Measurements from ENCODE around the gene SYNJ2. TPM values are rescaled to one million over a fixed set of nuclear protein-coding genes. Genes with fewer than 3 reads are reported as not detected.

Gene SYNJ2
- total RNA-seq, 1 donor: 19.2 TPM

DNA sequence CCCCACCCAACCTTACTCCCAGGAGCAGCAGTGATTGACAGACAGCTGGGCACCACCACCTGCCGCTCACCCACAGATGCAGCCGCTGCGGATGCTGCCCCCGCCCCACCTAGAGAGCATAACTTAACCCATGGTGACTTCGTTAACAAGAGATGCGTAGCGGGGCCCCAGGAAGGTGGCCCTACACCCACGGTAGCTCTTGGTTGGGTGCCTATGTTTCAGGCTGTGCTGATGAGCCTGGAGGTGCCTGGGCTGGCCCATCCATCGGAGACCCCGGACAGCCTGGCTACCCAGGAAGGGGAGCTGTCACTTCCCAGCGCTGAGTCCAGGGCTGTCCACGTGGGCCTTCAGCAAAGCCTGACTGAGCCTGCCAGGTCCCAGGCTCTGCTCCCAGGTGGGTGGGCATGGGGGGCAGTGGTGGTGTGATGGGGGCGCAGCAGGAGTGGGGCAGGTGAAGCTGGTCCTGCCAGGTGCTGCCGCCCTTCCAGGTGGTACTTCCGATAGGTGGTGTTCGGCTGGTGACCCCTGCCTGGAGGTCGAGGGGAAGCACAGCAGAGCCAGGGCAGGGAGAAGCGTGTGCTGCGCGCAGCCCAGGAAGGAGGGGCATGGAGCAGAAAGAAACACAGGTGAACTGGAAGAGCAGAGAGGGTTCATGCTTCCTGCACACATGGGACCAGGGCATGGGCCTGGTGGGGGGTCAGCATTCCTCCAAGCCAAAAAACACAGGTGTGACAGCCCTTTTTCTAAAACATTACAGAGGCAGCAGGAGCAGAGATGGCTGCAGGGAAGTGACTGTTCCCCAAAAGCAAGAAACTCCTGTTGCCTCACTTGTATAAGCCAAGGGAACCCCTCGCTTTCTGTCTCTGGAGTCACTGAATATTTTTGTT is 56.9 kb downstream of the SYNJ2 start:
- Histone ChIP-seq H3K4me1 (ENCODE audit: insufficient read depth, low read length) (peaks cover 7% of the 10 kb centered on the region), H3K4me3 (ENCODE audit: low read length) (no peak overlapping the region), H3K9me3 (ENCODE audit: low read depth, low read length) (no peaks in the 10 kb centered on the region), H3K27me3 (ENCODE audit: insufficient read depth, low read length) (no peaks in the 10 kb centered on the region)

DNA sequence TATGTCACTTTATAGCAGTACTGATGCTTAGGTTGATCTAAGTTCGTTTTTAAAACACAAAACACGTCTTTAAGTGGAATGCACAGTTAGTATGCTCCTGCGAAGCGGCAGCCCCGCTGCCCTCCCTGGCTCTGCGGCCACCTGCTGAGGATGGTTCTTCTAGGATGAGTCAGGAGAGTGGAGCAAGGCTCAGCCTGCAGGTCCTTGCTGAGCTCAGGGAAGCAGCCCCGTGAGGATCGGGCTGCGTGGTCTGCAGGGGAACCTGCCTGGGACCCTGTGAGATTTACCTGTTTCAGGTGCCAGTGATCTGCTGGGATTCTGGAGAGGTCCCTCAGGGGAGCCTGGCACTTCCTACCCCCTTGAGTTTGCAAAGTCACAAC is 57.5 kb downstream of the SYNJ2 start:
- no peaks in the 10 kb centered on the region for H3K27me3 ChIP-seq (ENCODE audit: insufficient read depth, low read length)
- H3K4me3 ChIP-seq (ENCODE audit: low read length): no peak overlapping the region
- no peaks in the 10 kb centered on the region for H3K9me3 ChIP-seq (ENCODE audit: low read depth, low read length)
- H3K4me1 ChIP-seq (ENCODE audit: insufficient read depth, low read length): peaks cover 7% of the 10 kb centered on the region

DNA sequence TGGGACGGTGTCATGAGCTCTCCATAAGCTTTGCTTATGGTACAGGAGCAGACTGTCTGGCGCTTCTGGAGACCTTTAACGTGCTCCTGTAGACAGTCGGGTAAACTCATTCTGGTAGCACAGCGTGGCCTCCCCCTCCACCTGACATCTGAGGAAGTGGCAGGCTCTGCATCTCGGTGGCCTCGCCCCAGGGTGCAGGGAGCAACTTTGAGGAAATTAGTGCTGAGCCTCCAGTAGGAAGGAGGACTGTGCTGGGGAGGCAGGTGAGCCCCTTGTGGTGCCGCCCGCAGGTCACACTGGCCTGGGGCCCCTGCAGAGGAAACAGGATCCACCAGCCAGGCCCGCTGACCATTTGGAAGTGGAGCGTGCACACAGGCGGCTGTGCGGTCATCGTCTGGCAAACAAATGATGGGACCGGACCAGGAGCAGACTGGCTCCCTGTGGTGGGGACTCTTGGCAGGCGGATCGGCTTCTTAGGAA is 57.9 kb downstream of the SYNJ2 start:
- Histone ChIP-seq H3K4me3 (ENCODE audit: low read length) (no peak overlapping the region), H3K9me3 (ENCODE audit: low read depth, low read length) (no peaks in the 10 kb centered on the region), H3K4me1 (ENCODE audit: insufficient read depth, low read length) (peaks cover 7% of the 10 kb centered on the region), H3K27me3 (ENCODE audit: insufficient read depth, low read length) (no peaks in the 10 kb centered on the region)

DNA sequence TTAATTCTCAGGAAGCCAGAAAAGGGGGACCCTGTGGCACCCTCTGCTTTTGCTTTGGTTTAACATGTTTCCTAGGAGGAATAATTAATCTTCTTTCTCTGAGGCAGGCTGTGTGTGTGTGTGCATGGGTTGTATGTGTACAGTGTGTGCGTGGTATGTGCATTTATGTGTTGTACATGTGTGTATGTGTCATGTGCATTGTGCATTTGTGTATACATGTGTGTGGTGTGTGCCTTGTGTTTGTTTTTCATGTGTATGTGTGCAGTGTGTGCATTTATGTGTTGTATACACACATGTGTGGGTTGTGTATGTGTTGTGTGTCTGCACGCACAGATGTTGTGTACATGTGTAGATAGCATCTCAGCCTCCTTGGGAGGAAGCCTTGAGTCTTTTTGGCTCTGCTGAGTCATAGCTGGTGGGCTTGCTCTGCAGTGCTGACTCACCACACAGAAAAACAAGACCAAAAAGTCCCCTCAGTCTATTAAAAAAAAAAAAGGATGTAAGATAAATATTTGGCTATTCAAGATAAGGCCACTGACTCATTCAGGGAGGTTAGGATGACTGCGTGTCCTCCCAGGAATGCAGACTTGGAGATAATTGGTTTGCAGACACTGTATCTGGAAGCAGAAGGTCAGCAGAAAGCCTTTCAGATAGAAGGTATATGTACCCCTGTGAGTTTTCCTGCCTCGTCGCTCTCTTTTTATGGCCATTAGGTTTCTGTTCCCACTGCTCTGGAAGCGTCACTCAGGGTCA is 58.6 kb downstream of the SYNJ2 start:
- Histone ChIP-seq H3K9me3 (ENCODE audit: low read depth, low read length) (no peaks in the 10 kb centered on the region), H3K27me3 (ENCODE audit: insufficient read depth, low read length) (no peaks in the 10 kb centered on the region), H3K4me3 (ENCODE audit: low read length) (no peak overlapping the region), H3K4me1 (ENCODE audit: insufficient read depth, low read length) (peaks cover 7% of the 10 kb centered on the region)

DNA sequence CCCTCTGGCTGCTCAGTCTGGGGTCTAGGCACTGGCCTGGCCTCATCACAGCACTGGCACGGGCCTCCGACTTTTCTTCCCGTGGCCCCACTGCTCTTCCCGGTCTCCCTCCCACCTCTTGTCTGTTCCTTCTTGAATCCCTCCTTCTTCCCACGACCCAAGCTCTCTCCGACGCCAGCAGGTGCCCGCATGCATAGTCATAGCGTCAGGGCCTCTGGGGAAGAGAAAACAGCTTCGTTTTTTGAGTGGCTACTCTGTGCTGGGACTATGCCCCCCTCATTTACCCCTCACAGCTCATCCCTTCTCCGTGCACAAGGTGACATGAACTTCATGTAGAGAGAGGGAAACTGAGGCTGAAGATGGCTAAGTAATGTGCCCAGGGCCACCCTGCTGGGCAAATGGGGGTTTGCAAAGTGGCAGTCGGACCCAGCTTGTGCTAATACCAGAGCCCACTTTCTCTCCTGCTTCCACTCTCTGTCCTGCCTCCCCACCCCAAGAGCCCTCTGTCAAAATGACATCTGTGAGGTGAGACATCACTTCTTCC is 59.2 kb downstream of the SYNJ2 start:
- Histone ChIP-seq H3K9me3 (ENCODE audit: low read depth, low read length) (no peaks in the 10 kb centered on the region), H3K4me3 (ENCODE audit: low read length) (no peak overlapping the region), H3K27me3 (ENCODE audit: insufficient read depth, low read length) (no peaks in the 10 kb centered on the region), H3K4me1 (ENCODE audit: insufficient read depth, low read length) (peaks cover 7% of the 10 kb centered on the region)

DNA sequence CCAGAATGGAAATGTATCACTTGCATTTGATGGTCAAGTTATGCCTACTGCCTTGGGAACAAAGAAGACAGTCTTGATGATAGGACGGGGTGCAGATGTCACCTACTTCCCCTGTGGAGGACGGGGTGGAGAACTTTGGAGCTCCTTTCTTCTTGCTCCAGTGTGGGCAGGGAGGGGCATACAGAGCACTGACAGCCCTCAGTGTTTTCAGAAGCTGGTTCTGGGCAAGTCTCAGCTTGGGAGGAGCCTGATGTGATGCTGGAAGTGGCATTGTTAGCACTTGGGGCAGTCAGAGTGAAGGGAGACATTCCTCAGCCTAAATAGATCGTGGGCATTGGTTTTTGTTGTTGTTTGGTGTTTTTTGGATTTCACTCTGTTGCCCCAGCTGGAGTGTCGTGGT is 59.7 kb downstream of the SYNJ2 start:
- H3K4me3 ChIP-seq (ENCODE audit: low read length): no peak overlapping the region
- no peaks in the 10 kb centered on the region for H3K9me3 ChIP-seq (ENCODE audit: low read depth, low read length)
- peaks cover 10% of the 10 kb centered on the region for H3K4me1 ChIP-seq (ENCODE audit: insufficient read depth, low read length)
- H3K27me3 ChIP-seq (ENCODE audit: insufficient read depth, low read length): no peaks in the 10 kb centered on the region

DNA sequence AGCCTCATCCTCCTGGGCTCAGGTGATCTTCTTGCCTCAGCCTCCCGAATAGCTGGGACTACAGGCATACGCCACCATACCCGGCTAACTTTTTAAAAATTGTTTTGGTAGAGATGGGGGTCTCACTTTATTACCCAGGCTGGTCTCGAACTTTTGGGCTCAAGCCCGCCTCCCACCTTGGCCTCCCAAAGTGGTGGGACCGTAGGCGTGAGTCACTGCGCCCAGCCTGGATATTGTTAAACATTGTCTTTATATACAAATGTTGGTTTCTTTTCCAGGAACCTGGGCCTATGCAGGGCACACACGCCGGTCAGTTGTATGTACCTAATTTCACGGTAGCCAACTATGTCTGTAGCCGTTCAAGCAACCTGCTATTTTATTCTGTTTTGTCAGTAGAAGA is 60.1 kb downstream of the SYNJ2 start:
- Histone ChIP-seq H3K27me3 (ENCODE audit: insufficient read depth, low read length) (no peaks in the 10 kb centered on the region), H3K4me1 (ENCODE audit: insufficient read depth, low read length) (peaks cover 14% of the 10 kb centered on the region), H3K4me3 (ENCODE audit: low read length) (no peak overlapping the region), H3K9me3 (ENCODE audit: low read depth, low read length) (no peaks in the 10 kb centered on the region)

DNA sequence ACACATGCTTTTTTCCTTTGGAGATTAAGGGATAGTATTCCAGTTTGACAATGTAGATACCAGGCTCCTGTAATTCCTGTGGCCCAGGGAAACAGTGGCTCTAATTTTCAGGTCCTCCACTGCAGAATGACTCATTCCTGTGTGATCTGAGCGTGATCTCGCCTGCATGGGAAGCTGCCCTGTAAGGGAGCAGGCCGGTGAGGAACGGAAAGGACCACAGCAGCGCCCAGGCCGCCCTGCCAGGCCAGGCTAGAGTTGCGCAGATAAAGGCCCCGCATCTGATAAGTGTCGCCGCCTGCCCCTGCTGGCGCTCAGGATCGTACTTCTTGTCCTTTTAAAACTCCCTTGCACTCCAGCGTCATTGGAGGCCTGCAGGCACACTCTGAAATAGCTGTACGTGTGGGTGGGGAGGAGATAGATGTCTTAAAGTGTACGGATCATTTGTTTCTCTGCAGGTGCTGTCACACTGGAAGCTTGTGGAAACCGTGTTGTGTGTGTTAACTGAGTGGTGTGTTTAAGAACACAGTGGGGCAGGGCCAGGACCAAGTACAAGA is 60.7 kb downstream of the SYNJ2 start:
- Histone ChIP-seq H3K9me3 (ENCODE audit: low read depth, low read length) (no peaks in the 10 kb centered on the region), H3K27me3 (ENCODE audit: insufficient read depth, low read length) (no peaks in the 10 kb centered on the region), H3K4me1 (ENCODE audit: insufficient read depth, low read length) (peaks cover 19% of the 10 kb centered on the region), H3K4me3 (ENCODE audit: low read length) (no peak overlapping the region)

DNA sequence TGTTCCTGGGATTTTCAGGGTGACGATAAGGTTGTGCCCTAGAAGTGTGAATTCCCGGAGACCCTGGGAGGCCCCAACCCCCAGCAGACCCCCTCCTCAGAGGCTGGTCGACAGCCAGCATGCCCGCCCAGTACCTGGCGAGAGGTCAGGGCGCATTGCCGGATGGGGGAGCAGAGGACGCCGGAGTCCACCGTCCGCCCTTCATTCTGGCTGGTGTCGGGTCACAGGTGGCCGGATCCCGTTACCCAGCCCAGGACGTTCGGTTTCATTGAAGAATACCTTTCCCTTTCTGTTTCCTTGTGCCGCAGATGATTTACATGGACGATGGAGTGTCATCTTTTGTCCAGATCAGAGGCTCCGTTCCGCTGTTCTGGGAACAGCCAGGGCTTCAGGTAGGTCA is 61.3 kb downstream of the SYNJ2 start:
- H3K4me1 ChIP-seq (ENCODE audit: insufficient read depth, low read length): peaks cover 20% of the 10 kb centered on the region
- H3K27me3 ChIP-seq (ENCODE audit: insufficient read depth, low read length): no peaks in the 10 kb centered on the region
- H3K9me3 ChIP-seq (ENCODE audit: low read depth, low read length): no peaks in the 10 kb centered on the region
- H3K4me3 ChIP-seq (ENCODE audit: low read length): no peak overlapping the region

DNA sequence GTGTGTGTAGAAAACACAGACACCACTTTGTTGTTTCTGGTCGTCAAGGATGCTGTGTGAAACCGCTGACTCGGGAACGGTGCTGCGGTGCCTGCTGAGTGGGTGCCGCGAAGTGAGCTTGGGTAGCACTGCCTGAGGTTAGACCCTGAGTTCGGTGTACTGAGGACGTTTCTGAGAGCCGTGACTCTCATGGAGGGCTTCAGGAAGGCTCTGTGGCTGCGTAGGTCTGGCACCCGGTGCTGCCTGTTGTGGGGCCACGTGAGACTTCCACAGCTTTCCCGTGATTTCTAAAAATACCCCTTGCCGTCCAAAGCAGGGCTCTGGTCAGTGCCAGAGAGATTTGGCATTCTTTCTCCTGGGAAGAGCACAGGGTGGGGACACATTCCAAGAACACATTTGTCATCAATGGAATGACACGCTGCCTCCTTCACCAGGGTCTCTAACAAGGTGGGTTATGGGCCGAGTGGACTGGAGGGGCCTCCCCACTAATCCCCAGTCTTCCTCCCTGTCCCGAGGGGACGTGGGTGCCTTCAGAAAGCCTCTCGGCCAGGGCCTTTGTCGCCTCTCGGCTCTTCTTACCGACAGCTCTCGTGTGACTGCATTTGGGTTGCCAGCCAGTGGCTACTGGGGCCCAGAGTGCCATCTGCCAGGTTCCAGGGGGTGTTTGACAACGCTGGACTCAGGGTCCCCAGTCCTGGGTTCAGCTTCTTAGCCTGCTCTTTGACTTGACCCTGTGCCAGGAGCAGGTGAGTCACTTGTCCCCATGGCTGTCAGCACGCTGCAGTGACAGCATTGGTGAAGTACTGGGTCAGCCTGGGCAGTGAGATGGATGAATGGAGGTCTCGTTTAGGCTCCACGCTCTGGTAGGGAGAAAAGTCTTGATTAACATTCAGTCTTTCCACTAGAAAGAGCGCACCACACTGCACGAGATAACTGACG is 62.2 kb downstream of the SYNJ2 start:
- peaks cover 20% of the 10 kb centered on the region for H3K4me1 ChIP-seq (ENCODE audit: insufficient read depth, low read length)
- no peak overlapping the region for H3K4me3 ChIP-seq (ENCODE audit: low read length)
- no peaks in the 10 kb centered on the region for H3K27me3 ChIP-seq (ENCODE audit: insufficient read depth, low read length)
- no peaks in the 10 kb centered on the region for H3K9me3 ChIP-seq (ENCODE audit: low read depth, low read length)

DNA sequence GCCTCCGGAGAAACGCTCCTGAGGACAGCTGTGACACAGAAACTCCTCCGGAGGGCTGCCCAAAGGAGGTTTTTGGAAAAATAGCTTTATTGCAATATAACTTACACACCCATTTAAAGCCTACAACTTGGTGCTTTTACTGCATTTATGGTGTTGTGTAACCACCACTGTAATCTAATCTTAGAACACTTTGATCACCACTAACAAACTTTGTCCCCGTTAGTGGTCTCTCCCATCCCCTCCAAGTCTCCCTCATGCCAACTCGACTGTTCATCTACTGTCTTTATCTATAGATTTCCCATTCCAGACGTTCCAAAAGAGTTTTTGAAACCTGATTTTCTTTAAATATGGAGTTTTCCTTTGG is 62.8 kb downstream of the SYNJ2 start:
- Histone ChIP-seq H3K4me1 (ENCODE audit: insufficient read depth, low read length) (peaks cover 18% of the 10 kb centered on the region), H3K27me3 (ENCODE audit: insufficient read depth, low read length) (no peaks in the 10 kb centered on the region), H3K4me3 (ENCODE audit: low read length) (no peak overlapping the region), H3K9me3 (ENCODE audit: low read depth, low read length) (no peaks in the 10 kb centered on the region)

DNA sequence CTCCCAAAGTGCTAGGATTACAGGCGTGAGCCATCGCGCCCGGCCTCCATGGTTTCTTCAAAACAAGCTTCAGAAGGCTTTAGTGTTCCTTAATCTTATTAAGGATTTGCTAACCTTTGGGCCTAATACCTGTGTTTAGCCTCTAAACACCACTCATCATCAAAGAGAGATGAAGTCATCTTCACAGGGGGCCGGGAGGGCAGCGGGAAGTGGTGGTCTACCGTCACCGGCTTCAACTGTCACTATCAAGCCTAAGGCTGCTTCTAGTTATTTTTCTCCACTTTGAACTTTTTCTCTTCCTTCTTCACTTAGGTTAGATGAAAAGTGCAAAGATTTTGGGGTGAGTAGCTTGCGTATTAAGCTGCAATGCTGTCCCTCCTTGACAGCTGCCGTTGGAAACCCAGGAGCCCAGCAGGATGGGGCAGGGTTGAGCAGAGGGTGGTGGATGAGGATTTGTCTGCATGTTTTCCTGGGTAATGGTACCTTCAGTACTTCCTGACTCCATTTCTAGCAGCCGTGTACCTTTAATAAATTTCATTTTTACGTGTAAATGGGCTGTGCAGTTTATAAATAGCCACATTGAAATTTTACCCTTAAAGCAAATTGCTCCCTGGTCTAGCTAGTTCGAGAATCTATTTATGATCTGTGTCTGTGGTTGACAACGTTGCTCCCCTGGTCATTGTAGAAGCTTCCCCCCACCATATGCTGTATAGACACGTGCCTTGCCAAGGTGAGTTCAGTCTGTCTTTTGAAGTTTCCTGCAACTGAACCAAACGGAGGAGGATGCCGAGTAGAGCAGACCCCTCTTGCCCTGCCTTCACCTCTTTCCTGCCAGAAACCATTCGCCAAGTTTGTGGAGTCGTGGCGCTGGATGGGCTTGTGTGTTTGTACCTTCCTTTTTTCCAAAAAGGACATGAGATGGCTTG is 64.8 kb downstream of the SYNJ2 start:
- Histone ChIP-seq H3K4me3 (ENCODE audit: low read length) (no peak overlapping the region), H3K4me1 (ENCODE audit: insufficient read depth, low read length) (peaks cover 13% of the 10 kb centered on the region), H3K27me3 (ENCODE audit: insufficient read depth, low read length) (no peaks in the 10 kb centered on the region)

DNA sequence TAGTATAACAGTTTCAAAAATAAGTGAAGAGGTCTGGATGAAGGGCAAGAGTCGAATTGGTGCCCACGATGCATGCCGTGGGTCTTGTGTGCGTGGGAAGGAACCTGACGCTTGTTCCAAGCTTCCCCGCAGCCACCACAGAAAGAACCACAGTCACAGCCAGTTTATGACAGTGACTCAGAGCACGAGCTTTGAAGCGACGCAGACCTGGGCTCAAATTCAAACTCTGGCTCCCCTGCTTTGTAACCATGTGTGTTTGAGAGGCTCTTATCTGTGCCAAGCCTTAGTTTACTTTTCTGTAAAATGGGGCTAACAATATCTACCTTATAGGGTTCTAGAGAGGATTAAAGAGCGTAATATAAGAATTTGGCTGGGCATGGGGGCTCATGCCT is 65.5 kb downstream of the SYNJ2 start:
- no peaks in the 10 kb centered on the region for H3K27me3 ChIP-seq (ENCODE audit: insufficient read depth, low read length)

More for the DNA sequence above, 64.8 kb downstream of the SYNJ2 start:
- H3K9me3 ChIP-seq (ENCODE audit: low read depth, low read length): no peaks in the 10 kb centered on the region

More for the DNA sequence above, 65.5 kb downstream of the SYNJ2 start:
- Histone ChIP-seq H3K4me3 (ENCODE audit: low read length) (no peak overlapping the region), H3K4me1 (ENCODE audit: insufficient read depth, low read length) (peaks cover 13% of the 10 kb centered on the region), H3K9me3 (ENCODE audit: low read depth, low read length) (no peaks in the 10 kb centered on the region)

All from mononuclear cell (primary cell).